Breast epithelium (tissue), 4 donors: ENCODE measurements around the gene LAMB3. TPM values are rescaled to one million over a fixed set of nuclear protein-coding genes. Genes with fewer than 3 reads are reported as not detected.

ENCODE experiments used
- DNase-seq, 2 donors: peaks; one replicate each; pipeline ENCODE4 v3.0.0-alpha.2; 2019; ENCODE audit warnings: low spot score in 2 of 2
- H3K27ac ChIP-seq, 2 donors: fragments of 200-600 bp; sonication (generic) in 1 of 2; one replicate each; pipeline ENCODE4 v1.5.1; 2016 to 2019; ENCODE audit warnings: mild to moderate bottlenecking in 1 of 2
- H3K27me3 ChIP-seq, 2 donors: fragments of 200-600 bp; sonication (generic) in 1 of 2; one replicate each; pipeline versions ENCODE4 v1.5.1 to v1.6.0; 2017 to 2019; ENCODE audit warnings: control low read depth in 1 of 2, mild to moderate bottlenecking in 1 of 2
- H3K36me3 ChIP-seq: fragments of 200-600 bp; one replicate; pipeline ENCODE4 v1.5.1; 2019
- H3K4me1 ChIP-seq, 2 donors: fragments of 200-600 bp; sonication (generic); one replicate each; pipeline ENCODE4 v1.5.1; 2016 to 2019; ENCODE audit warnings: control low read depth in 1 of 2
- H3K4me3 ChIP-seq, 3 donors: fragments of 200-600 bp; sonication (generic); 1 replicate in 2 of 3; 2 replicates in 1 of 3; pipeline ENCODE4 v1.5.1; 2016 to 2019; ENCODE audit warnings: mild to moderate bottlenecking in 3 of 3, moderate library complexity in 2 of 3
- H3K9me3 ChIP-seq, 2 donors: fragments of 200-600 bp; sonication (generic) in 1 of 2; one replicate each; pipeline ENCODE4 v1.5.1; 2016 to 2019; ENCODE audit warnings: control low read depth in 1 of 2
- CTCF ChIP-seq, 3 donors: fragments of 450-650 bp; IDR thresholded peaks; one replicate each; pipeline ENCODE4 v1.5.1; 2016 to 2017; ENCODE audit warnings: antibody characterized with exemption in 3 of 3, mild to moderate bottlenecking in 3 of 3, moderate library complexity in 3 of 3
- POLR2A ChIP-seq: fragments of 450-650 bp; IDR thresholded peaks from one replicate; pipeline ENCODE4 v1.6.1; 2016; ENCODE audit warnings: antibody characterized with exemption, mild to moderate bottlenecking, moderate library complexity
- POLR2AphosphoS5 ChIP-seq, 3 donors: sonication (generic); formaldehyde crosslinking; IDR thresholded peaks; one replicate each; pipeline ENCODE4 v1.6.1; 2017; ENCODE audit warnings: antibody characterized with exemption in 3 of 3
- intact Hi-C: fragments of 100-400 bp; cut with DNase I; formaldehyde crosslinking; loops from one replicate; pipeline ENCODE4 v1.15.1; 2023; ENCODE audit warnings: low total_unique reads
- total RNA-seq, 3 donors: library from RNA; depleted of rRNA; stranded (reverse); fragments of >200 nt; gene quantifications; one replicate each; pipeline ENCODE4 v1.1.0, GENCODE V29; 2016

Gene LAMB3
- total RNA-seq, 3 donors from 2014 or later = 23.9 to 48.0 (median 35.6) TPM

GRCh38 chr1:209593747-209594146 lies 58.5 kb downstream of the LAMB3 start:
- no peaks in the 10 kb centered on the region for H3K27me3 ChIP-seq
- no peak overlapping the region for H3K27ac ChIP-seq
- H3K4me1 ChIP-seq = no peaks in the 10 kb centered on the region
- H3K9me3 ChIP-seq = no peaks in the 10 kb centered on the region
- no peak for TF ChIP-seq CTCF (IDR thresholded peaks at IDR 0.05)
- no peak for TF ChIP-seq POLR2A
- TF ChIP-seq POLR2AphosphoS5 (IDR thresholded peaks at IDR 0.05) = no peak
- intact Hi-C loops = no loop called here
- H3K36me3 ChIP-seq = no peaks in the 10 kb centered on the region
- H3K4me3 ChIP-seq = no peak overlapping the region
- no peak for DNase-seq

- no peak for DNase-seq
- Histone ChIP-seq H3K4me1 (peaks cover 0 to 5% of the 10 kb centered on the region in 2 donors), H3K36me3 (no peaks in the 10 kb centered on the region), H3K27me3 (no peaks in the 10 kb centered on the region), H3K9me3 (no peaks in the 10 kb centered on the region), H3K27ac (no peak overlapping the region), H3K4me3 (no peak overlapping the region)
- intact Hi-C loops = no loop called here
- peak in 1 of 3 donors; percentile 22 for TF ChIP-seq CTCF (IDR thresholded peaks at IDR 0.05)
- no peak for TF ChIP-seq POLR2A
These were observed 61.8 kb downstream of the LAMB3 start for GRCh38 chr1:209590405-209590804.

- no peak for TF ChIP-seq POLR2A
- TF ChIP-seq POLR2AphosphoS5 (IDR thresholded peaks at IDR 0.05) = no peak
- no peak for TF ChIP-seq CTCF (IDR thresholded peaks at IDR 0.05)
- Histone ChIP-seq H3K36me3 (no peaks in the 10 kb centered on the region), H3K9me3 (no peaks in the 10 kb centered on the region), H3K4me3 (no peak overlapping the region), H3K4me1 (peaks cover 0 to 6% of the 10 kb centered on the region in 2 donors), H3K27me3 (peaks cover 0 to 5% of the 10 kb centered on the region in 2 donors), H3K27ac (no peak overlapping the region)
- no peak for DNase-seq
- intact Hi-C loops = no loop called here
These were observed 62.4 kb downstream of the LAMB3 start for GRCh38 chr1:209589863-209590262.

GRCh38 chr1:209589440-209589839 lies 62.8 kb downstream of the LAMB3 start:
- no peak for TF ChIP-seq CTCF (IDR thresholded peaks at IDR 0.05)
- no peak for TF ChIP-seq POLR2A
- no peak for TF ChIP-seq POLR2AphosphoS5 (IDR thresholded peaks at IDR 0.05)
- no peaks in the 10 kb centered on the region for H3K9me3 ChIP-seq
- no peak for DNase-seq
- H3K4me3 ChIP-seq = no peak overlapping the region
- peaks cover 0 to 9% of the 10 kb centered on the region in 2 donors for H3K27me3 ChIP-seq
- no peak overlapping the region for H3K27ac ChIP-seq
- peaks cover 0 to 6% of the 10 kb centered on the region in 2 donors for H3K4me1 ChIP-seq
- intact Hi-C loops = no loop called here
- no peaks in the 10 kb centered on the region for H3K36me3 ChIP-seq

- Histone ChIP-seq H3K4me1 (peaks cover 0 to 6% of the 10 kb centered on the region in 2 donors), H3K4me3 (no peak overlapping the region), H3K27ac (no peak overlapping the region), H3K9me3 (no peaks in the 10 kb centered on the region), H3K27me3 (peaks cover 0 to 23% of the 10 kb centered on the region in 2 donors), H3K36me3 (no peaks in the 10 kb centered on the region)
- DNase-seq = no peak
- intact Hi-C loops = no loop called here
- TF ChIP-seq CTCF (IDR thresholded peaks at IDR 0.05) = no peak
- TF ChIP-seq POLR2A = no peak
- TF ChIP-seq POLR2AphosphoS5 (IDR thresholded peaks at IDR 0.05) = no peak
These were observed 64.4 kb downstream of the LAMB3 start for GRCh38 chr1:209587789-209588188.
